Fibroblast of the conjunctiva (primary cell): ENCODE data around the gene NUPR1.
"Not testable (repeated sequence)": the region's sequence is repeated elsewhere in the genome, so short reads cannot be mapped to it uniquely, and the experiment has no call there.

Experiments
- DNase-seq: peaks from one replicate; pipeline ENCODE4 v3.0.0-alpha.2; 2010; ENCODE audit warnings: low read depth

NUPR1 gene

GRCh38 chr16:28527100-28527785 is 11.5 kb downstream of the NUPR1 start:
- DNase-seq, result not testable (repeated sequence)

GRCh38 chr16:28526201-28527099 is 12.3 kb downstream of the NUPR1 start:
- DNase-seq, result no peak

DNA sequence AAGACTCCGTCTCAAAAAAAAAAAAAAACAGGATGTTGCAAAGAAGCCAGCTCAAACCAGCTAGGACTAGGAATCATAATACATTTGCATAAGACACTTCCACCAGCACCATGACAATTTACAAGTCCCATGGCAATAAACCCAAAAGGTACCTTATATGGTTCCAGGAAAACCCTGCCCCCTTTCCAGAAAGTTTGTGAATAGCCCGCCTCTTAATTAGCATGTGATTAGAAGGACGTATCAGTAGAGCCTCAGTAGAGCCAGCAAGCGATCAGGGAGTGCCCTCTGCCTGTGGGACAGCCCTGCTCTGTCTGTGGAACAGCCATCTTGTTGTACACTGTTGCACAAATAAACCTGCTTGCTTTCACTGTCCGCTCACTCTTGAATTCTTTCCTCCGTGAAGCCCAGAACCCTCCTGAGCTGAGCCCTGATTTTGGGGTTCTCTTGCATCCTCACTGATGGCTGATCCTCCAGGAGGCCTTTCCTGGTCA is 14.0 kb downstream of the NUPR1 start:
- DNase-seq, result no peak

DNA sequence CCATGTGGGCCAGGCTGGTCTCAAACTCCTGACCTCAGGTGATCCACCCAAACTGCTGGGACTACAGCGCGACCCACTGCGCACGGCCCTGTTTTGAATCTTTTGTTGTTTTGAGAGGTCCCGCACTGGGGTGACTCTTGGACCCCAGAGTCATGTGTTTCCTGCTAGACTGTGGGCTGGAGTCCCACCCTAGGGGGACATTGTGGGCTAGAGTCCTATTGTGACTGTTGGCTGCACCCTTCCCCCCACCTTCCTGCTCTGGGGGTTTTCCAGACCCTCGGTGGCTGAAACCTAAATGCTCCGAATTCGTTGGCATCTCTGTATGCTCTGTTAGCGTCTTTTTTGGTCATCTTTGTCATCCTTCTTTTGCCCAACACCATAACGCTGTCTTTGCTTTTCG is 16.0 kb downstream of the NUPR1 start:
- no peak for DNase-seq

- DNase-seq, result no peak
Measured at GRCh38 chr16:28521436-28521835, 17.3 kb downstream of the NUPR1 start.

- no peak for DNase-seq
Measured at GRCh38 chr16:28520672-28521071, 18.1 kb downstream of the NUPR1 start.

DNA sequence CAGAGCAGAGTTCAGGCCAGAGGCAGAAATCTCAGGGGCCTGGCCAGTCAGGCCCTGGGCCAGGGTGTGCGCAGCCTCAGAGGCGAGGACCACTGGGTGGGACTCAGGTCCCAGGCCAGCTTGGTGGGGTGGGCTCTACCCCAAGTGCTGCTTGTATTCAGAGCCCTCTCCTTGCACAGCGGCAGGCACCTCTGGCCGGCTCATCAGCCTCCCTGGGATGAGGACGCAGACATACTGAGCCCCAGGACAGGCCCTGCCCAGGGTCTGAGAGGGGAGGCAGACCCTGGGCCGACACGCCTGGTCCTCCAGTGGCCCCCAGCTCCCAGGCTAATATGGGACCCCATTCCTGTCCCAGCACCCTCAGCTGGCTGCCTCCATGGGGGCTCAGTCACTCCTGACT is 24.5 kb downstream of the NUPR1 start:
- DNase-seq, result no peak

DNA sequence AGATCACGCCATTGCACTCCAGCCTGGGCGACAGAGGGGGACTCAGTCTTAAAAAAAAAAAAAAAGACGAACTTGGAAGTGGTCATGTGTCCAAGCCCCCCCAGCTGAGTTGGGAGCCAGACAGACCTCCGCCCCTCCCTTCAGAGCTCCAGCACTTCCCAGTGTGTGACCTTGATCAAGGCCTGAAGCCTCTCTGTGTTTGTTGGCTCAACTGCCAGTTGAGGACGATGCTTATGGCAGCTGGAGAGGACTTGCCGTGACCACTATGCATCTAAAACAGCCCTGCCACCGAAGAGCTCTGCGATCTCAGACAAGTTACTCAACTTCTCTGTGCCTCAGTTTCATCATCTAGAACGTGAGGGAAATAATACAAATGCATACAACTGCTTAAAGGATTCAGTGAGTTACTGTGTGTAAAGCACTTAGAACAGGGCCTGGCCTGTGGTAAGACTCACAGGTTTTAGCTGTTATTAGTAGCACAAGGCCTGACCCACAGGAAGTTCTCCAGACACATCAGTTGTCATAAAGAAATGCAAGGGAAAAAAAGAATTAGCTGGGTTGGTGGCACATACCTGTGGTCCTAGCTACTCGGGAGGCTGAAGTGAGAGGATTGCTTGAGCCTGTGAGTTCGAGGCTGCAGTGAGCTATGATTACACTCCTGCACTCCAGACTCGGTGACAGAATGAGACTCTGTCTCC is 25.1 kb downstream of the NUPR1 start:
- no peak for DNase-seq

- DNase-seq, result no peak
Measured at GRCh38 chr16:28511801-28512789, 26.7 kb downstream of the NUPR1 start.

DNA sequence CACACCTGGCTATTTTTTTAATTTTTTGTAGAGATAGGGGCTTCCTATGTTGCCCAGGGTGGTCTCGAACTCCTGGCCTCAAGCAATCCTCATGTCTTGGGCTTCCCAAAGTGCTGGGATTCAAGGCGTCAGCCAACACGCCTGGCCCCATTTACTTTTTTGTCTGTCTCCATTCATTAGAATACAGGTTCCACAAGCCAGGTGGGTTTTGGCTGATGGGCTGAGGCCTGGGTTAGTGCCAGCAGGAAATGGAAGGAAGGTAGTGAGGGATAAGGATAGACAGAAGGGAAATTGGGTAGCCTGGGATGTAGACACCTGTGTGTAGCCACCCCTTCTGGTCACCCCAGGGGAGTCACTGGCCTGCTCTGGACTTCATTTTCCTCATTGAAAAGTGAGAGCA is 27.7 kb downstream of the NUPR1 start:
- DNase-seq, result no peak

DNA sequence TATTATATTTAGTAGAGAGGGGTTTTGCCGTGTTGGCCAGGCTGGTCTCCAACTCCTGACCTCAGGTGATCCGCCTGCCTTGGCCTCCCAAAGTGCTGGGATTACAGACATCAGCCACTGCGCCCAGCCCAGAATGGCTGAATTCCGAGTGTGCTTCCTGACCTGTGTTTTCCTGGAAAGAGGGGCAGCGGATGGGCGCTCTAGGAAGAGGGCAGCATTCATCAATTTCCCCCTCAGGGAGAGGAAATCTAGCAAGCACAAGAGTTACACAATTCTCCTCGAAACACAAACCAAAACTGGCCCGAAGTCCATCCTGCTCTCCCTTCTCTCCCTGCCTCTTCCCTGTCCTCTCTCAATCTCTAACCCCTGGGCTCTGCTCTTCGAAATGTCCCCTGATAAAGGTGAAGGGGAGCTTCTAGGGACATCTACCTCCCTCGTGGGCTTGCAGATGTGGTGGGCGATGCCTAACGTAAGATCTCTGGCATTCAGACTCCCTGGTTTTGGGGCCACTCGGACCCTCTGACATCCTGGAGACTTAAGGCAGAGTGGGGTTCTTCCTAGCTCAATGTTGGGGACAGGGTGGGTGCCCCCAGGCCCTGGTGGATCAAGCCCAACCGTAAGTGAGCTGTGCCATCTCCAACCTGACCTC is 33.2 kb downstream of the NUPR1 start:
- no peak for DNase-seq

- no peak for DNase-seq
Measured at GRCh38 chr16:28504707-28505404, 33.9 kb downstream of the NUPR1 start.

DNA sequence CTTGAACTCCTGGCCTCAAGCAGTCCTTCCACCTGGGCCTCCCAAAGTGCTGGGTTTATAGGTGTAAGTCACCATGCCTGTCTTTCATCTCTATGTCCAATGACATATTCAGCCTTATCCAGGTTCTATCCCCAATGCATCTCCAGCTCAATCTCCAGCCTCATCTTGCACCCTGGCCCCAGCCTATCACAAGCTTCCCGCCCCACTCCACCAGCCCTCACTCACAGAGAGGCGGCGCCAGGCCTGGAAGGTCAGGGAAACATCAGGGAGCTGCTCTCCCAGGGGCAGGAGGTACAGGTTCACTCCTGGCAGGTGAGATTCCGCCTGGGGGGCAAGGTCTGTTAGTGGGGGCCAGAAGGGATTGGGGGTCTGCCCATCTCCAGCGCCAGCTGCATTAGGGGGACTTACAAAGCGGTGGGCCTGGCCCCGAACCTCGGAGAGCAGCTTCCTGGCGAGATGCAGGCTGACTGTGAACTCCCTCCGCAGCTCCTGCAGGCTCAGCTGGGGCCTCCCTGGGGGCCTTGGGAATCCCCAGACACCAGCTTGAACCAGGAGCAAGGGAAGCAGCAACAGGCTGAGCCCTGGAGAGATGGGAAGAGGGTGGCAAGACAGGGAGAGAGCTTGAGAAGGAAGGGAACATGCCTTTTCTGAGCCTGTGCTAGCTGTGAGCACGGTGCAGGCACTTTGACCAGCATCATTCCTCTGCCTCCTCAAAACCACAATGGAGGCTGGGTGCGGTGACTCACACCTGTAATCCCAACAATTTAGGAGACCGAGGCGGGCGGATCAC is 35.1 kb downstream of the NUPR1 start:
- no peak for DNase-seq

DNA sequence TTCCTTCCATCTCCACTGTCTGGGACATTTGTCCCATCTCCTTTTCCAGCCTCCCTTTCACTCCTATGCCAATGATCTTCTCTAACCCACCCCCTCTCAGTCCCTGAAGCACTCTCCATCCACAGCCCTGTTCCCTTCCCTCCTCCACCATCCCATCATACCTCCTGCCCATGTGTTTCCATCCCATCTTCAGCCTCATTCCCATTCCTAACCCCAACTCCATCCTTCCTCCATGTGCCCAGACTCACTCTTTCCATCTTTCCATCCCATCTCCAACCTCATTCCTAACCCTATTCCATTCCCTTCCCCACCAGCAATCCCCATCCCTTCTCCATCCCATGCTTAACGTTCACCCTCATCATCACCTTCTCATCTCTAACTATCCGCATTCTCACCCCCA is 36.5 kb downstream of the NUPR1 start:
- DNase-seq, result no peak

- no peak for DNase-seq
Measured at GRCh38 chr16:28501258-28502232, 37.2 kb downstream of the NUPR1 start.

DNA sequence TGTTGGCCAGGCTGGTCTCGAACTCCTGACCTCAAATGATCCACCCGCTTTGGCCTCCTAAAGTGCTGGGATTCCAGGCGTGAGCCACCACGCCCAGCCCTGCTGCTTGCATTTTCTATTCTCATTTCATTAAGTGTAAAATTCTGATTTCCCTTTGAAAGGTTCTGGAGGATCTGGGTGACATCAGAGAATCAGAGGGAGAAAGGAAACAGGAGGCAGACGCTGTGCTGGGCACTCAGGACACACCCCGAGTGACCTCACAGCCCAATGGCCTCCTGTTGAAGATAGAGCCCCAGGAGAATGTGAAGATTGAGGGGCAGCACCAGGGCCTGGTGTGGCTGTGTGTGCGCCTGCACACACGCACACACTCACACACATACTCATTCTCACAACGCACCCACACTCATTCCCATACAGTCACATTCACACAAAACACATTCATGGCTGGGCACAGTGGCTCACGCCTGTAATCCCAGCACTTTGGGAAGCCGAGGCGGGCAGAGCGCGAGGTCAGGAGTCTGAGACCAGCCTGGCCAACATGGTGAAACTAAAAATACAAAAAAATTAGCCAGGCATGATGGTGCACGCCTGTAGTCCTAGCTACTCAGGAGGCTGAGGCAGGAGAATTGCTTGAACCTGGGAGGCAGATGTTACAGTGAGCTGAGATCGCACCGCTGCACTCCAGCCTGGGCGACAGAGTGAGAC is 38.1 kb downstream of the NUPR1 start:
- DNase-seq, result not testable (repeated sequence)

GRCh38 chr16:28499854-28500253 is 38.9 kb downstream of the NUPR1 start:
- DNase-seq, result no peak
